Right kidney (tissue), 1 donor: ENCODE measurements around the gene KIFC3.
"Not testable (repeated sequence)": the region's sequence is repeated elsewhere in the genome, so short reads cannot be mapped to it uniquely, and the experiment has no call there.

Experiments
- DNase-seq: peaks from one replicate; pipeline ENCODE4 v3.0.0-alpha.2; 2016

Gene KIFC3

DNA sequence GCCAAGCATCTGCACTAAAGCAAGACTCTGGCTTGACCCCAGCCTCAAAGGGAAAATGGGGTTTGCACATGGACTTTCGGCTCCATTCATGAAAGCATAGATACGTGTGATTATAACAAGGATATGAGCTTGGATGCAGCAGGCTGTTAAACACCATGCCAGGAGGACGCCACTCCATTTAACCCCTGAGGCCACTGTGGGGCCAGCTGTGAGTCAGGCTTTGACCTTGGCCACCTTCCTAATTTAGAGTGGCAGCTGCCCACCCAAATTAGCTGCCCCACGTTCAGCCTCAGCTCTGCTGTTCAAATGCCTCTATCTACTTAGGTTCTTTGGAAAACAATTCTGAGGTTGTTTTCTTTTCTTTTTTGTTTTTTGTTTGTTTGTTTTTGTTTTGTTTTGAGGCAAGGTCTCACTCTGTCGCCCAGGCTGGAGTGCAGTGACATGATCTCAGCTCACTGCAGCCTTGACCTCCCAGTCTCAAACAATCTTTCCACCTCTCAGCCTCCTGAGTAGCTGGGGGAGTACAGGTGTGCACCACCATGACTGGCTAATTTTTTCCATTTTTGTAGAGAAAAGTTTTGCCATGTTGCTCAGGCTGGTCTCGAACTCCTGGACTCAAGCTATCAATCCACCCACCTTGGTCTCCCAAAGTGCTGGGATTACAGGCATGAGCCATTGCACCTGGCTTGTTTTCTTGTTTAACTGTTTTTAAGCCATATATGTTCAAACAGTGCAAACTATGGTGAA, 23.2 kb upstream of the KIFC3 start:
- no peak for DNase-seq

DNA sequence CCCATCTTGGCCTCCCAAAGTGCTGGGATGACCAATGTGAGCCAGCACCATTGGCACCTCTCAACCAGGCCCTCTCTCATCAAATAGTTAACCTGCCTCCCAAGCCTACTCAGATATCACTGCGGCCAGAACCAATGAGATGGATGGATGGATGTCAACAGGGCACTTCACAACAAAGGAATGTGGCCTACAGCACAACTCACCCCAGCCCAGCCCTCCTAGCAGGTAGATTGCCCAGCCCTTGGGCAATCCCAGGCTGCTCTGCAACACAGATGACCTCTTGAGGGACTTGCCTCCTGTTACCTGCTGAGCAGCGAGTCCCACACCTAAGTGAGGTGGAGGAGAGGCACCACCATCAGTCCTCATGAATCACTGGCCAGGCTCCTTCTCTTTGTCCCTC, 22.6 kb upstream of the KIFC3 start:
- no peak for DNase-seq

GRCh38 chr16:57823836-57824235, 21.5 kb upstream of the KIFC3 start:
- no peak for DNase-seq

DNA sequence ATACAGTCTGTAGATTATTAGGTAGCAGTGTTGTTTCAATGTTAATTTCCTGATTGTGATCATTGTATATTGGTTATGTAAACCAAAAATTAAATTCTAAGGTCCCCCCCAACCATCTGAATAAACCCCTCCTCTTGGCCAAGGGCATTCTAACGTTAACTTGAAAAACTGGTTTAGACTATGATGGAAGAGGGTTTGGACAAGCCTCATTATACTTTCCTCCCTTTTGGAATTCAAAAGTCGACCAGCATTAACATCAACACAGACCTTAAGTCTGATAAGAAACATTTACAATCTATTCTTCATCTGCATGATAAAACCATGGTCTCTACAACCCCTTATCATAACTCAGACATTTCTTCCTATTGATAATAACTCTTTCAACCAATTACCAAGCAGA, 20.6 kb upstream of the KIFC3 start:
- DNase-seq, result no peak

DNA sequence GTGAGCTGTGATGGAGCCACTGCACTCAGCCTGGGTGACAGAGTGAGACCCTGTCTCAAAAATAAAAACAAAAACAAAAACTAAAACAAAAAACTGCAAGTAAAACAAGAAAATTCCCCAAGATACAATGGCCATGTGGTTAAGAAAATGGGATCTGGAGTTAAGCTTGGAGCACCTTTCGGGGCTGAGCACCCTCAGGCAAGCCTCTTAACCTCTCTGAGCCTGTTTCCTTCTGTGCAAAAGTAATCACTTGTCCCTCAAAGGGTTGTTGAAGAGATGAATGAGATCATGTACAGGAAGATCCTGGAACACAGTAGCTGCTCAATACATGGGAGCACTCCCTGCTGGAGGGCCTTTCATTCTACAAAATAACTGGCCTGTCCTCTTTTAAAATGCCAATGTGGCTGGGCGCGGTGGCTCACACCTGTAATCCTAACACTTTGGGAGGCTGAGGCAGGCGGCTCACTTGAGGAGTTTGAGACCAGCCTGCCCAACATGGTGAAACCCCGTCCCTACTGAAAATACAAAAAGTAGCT, 19.8 kb upstream of the KIFC3 start:
- DNase-seq, result no peak

DNA sequence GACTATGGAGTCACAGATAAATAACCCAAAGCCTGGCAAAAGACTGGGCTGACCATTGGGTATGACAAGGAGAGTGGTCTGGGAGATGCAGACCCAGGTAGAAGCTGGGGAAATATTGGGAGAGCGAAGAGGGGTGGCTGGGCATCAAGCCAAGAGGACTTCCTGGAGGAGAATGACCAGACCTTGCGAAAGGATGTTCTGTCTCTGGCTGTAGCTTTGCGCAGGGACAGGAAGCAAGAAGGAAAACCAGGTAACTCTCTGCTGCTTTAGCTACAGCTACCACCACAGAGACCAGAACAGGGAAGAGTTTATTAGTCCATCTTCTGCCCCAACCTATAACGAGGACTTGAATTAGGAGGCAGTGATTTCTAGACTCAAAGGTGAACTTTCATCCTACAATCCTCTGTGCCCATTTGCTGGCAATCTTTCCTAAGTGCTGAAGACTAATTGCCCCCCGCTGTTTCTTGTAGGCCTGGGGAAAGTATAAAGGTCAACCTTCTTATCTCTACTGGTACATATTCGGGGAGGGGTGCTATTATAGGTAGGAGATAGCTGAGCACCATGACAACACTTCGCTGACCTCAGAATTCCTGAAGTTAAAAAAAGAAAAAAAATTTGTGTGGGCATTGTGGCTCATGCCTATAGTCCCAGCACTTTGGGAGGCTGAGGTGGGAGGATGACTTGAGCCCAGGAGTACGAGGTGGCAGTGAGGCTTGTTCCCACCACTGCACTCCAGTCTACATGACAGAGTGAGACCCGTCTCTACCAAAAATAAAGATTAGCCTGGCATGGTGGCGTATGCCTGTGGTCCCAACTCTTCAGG, 19.1 kb upstream of the KIFC3 start:
- no peak for DNase-seq

GRCh38 chr16:57818377-57819064, 16.2 kb upstream of the KIFC3 start:
- DNase-seq, result no peak

DNA sequence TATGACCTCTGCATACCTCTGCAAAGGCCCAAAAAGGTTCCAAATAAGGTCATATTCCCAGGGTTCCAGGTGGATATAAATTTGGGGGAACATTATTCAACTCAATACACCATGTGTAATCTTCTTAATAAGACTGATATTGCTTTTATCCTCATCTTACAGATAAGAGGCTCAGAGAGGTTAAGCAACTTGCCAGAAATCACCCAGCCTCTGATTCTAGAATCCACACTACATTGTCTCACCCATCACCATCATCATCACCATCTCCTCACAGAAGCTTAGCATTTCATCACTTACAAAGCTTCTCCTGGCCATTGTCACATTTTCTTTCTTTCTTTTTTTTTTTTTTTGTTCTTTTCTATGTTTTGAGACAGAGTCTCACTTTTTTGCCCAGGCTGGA, 15.4 kb upstream of the KIFC3 start:
- no peak for DNase-seq

DNA sequence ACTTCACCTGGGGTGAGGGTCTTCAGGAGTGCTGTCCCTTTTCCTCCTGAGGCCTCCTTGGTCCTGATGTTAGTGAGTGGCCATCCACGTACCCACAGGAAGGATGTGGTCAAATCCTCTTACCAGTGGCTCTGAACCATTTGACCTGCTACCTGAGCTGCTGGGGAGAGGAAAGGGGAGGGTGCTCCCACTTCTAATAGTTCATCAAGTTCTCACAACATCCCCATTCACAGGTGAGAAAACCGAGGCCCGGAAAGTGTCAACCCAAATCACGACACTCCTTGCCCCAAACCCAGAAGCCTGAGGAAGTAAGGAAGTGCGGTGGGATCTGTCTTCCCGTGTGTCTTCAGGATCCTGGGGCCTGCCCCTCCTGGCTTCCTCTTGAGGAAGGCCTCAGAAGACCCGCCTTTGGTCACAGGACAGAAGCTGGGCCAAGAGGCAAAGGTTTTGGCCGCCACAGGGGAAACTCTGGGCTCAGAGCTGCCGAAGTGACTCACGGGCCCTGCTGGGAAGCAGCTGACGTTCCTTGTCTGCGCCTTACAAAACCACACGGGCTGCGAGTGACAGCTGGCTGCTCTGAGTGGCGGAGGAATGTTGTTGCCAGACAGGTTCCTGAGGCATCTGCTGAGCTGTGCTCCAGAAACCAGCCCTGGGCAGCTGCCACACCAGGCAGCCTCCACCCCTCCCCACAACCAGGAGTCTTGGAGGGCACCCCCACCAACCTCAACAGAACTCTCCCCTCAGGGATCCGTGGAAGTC, 13.9 kb upstream of the KIFC3 start:
- no peak for DNase-seq

GRCh38 chr16:57814896-57815295, 12.6 kb upstream of the KIFC3 start:
- DNase-seq, result no peak

DNA sequence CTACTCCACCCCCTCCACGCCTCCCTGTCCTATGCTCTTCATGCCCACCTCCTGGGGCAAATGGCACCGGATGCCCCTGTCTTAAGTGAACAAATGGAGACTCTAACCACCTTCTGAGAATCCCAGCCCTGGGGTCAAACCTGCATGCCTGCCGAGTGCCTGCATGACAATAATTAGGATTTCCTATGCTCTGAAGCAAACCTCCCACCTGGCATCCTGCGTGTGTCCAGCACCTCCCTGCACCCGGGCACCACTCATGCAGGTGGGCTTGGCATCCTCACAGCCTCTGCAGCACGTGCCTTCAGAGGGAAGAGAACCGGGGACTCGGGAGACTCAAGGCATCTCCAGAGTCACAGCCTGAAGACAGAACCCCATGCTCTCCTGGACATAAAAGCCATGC, 11.2 kb upstream of the KIFC3 start:
- no peak for DNase-seq

- not testable (repeated sequence) for DNase-seq
These were observed 9.0 kb upstream of the KIFC3 start for GRCh38 chr16:57811340-57811739.

DNA sequence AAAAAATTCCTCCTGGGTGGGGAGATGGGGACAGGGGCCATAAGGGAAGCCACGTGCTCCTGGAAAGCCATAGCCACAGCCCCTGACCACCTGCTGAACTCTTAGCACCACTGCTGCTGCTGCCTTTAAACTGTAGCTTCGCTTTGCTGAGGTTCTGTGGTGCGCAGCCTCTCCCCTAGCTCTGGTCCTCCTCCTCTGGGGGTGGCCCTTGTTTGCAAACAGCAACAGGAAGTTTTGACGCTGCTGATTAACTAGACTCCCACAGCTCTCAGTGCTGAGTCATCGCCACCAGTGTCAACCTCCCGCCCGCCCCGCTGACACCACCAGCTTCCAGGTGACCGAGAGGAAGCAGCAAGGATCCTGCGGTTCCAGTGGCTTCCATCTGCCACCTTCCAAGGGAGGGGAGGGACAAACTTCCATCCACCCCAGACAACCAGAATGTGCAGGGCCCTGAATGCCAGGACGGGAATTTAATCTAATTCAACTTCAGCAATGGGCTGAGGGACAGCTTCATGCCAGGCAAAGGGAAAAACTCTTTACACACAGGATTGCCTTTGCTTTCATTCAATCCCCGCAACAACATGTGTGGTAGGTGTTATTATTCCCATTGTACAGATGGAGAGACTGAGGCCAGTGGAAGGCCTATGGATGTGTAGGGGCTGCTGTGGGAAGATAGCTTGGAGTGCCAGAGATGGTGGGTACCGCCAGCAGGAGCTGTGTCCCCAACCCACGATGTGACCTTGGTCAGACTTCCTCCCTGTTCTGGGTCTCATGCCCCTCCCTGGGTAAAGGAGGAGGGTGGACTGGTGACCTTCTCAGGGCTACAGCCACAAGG, 8.1 kb upstream of the KIFC3 start:
- DNase-seq, result no peak

DNA sequence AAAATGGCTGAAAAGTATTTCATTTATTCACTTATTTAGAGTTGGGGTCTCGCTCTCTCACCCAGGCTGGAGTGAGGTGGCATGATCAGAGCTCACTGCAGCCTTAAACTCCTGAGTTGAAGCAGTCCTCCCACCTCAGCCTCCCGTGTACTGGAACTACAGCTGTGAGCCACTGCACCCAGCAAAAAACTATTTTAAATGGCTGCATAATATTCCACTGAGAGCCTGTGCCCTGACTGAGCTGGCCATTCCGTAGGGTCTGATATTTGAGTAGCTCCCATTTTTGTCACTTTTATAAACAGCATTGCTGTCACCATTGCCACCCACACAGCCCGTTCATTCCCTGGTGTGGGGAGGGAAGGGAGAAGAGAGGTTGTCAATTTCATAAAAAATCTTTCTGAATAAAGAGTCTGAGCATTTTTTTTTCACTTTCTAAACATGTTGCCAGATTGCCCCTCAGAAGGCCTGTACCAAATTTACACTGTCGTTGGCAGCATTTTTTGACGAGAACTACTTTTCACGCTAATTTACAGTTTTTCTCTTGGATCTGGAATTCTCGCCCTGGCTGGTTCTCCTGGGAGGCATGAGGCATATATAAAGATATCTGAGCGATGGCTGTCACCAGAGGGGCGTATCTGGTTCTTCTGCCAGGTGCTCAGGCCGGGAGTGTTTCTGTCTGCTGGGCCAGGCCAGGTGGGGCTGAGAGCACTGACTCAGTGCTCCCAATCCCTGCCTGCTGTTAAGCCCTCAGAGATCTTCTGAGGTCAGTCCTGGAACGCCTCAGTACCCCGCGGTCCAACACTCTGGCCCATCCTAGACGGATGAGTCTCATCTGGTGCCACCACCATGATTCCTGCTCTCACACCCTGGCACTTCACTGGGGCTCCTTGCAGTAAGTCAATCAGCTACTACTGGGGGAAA, 7.2 kb upstream of the KIFC3 start:
- DNase-seq, result no peak

DNA sequence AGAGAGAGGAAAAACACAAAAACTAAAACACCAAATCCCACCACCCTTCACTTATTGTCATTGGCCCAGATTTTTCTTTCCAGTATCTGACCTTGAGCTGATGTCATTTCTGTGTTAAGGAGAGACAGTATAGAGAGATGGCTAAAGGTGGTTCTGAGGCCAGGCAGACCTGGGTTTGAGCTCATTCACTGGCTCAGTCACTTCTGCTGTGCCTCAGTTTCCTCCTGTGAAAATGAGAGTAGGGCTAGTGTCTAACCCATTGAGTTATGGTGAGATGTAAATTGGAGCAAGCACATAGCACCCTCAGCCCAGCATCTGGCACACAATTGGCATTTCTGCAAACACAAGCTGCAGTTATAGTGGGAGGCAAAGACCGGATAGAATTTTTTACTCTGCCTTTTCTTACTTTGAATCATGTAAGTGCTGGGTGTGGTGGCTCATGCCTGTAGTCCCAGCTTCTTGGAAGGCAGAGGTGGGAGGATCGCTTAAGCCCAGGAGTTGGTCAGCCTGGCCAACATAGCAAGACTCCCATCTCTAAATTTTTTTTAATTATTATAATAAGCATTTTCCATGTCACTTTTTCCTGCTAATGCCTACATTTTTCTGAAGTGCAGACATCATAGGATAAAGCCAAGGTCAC, 6.4 kb upstream of the KIFC3 start:
- no peak for DNase-seq

DNA sequence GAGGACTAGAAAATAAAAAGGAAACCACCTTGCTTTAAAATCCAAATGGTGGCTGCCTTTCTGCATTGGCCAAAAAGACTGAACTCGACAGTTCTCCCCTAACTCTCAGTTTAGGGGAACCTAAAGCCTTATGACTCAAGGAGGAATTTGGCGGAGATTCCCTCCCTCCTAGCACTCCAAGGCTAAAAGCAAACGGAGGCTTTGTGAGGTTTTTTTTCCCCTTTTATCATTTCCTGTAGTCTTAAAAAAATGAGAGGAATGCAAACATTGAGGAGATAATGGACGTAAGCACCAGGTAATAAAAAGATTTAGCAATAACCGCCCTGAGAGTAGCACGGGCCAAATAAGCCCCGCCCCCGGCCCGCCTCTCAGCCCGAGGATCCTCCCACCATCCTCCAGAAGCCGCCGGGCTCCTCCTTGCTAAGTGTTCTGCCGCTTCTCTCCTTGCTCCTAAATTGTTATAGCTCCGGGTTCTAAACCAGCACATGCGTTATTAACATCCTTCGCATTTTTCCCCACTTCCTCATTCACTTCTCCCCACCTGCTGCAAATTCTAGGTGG, 5.8 kb upstream of the KIFC3 start:
- no peak for DNase-seq

GRCh38 chr16:57807252-57807967, 5.1 kb upstream of the KIFC3 start:
- DNase-seq, result no peak

GRCh38 chr16:57805176-57805575, 2.9 kb upstream of the KIFC3 start:
- no peak for DNase-seq
